Activated T-cell treated with anti-CD3 and anti-CD28 coated beads, Interleukin-2, amount 50 U/mL, for 48 hours (primary cell): ENCODE data around the gene MAPK12.
A peak's percentile ranks its signal among the peaks of the same experiment; 100 is the strongest.
"Not testable (repeated sequence)": the region's sequence is repeated elsewhere in the genome, so short reads cannot be mapped to it uniquely, and the experiment has no call there.

Experiments used
- DNase-seq, 2 experiments: peaks; one replicate each; pipeline ENCODE4 v3.0.0-alpha.2; 2020

Gene MAPK12

GRCh38 chr22:50281957-50282356 lies 20.5 kb upstream of the MAPK12 start:
- DNase-seq, result no peak

- no peak for DNase-seq
Measured at GRCh38 chr22:50281384-50281760, 19.9 kb upstream of the MAPK12 start.

GRCh38 chr22:50280708-50281383 lies 19.4 kb upstream of the MAPK12 start:
- no peak for DNase-seq

GRCh38 chr22:50280022-50280707 lies 18.7 kb upstream of the MAPK12 start:
- no peak for DNase-seq

- no peak for DNase-seq
Measured at GRCh38 chr22:50278956-50279619, 17.6 kb upstream of the MAPK12 start.

- DNase-seq, result no peak
Measured at GRCh38 chr22:50278461-50278860, 17.0 kb upstream of the MAPK12 start.

- DNase-seq, result no peak
Measured at GRCh38 chr22:50277761-50278160, 16.3 kb upstream of the MAPK12 start.

GRCh38 chr22:50276143-50276542 lies 14.7 kb upstream of the MAPK12 start:
- DNase-seq, result peak; percentile 46 to 62

GRCh38 chr22:50275181-50276055 lies 13.9 kb upstream of the MAPK12 start:
- DNase-seq, result no peak

- DNase-seq, result no peak
Measured at GRCh38 chr22:50274771-50275170, 13.3 kb upstream of the MAPK12 start.

- peak; percentile 55 to 70 for DNase-seq
Measured at GRCh38 chr22:50274311-50274710, 12.8 kb upstream of the MAPK12 start.

GRCh38 chr22:50273781-50274180 lies 12.3 kb upstream of the MAPK12 start:
- not testable (repeated sequence) for DNase-seq

- not testable (repeated sequence) for DNase-seq
Measured at GRCh38 chr22:50273352-50273751, 11.9 kb upstream of the MAPK12 start.

- no peak for DNase-seq
Measured at GRCh38 chr22:50272044-50272802, 10.7 kb upstream of the MAPK12 start.

GRCh38 chr22:50271519-50271970 lies 10.1 kb upstream of the MAPK12 start:
- peak; percentile 62 to 72 for DNase-seq

- peak; percentile 72 to 80 for DNase-seq
Measured at GRCh38 chr22:50270666-50271394, 9.3 kb upstream of the MAPK12 start.

- peak; percentile 64 to 77 for DNase-seq
Measured at GRCh38 chr22:50269970-50270665, 8.6 kb upstream of the MAPK12 start, which contains the start of gene MAPK11. TSS of gene MAPK11 (minus strand) at chr22:50270380. CDS start at chr22:50270292, 88 bp downstream.

- DNase-seq, result no peak
Measured at GRCh38 chr22:50269573-50269969, 8.1 kb upstream of the MAPK12 start.

GRCh38 chr22:50268655-50269113 lies 7.2 kb upstream of the MAPK12 start:
- no peak for DNase-seq

GRCh38 chr22:50267591-50268390 lies 6.3 kb upstream of the MAPK12 start:
- DNase-seq, result peak; percentile 69 to 70
